IPS DF 4.7 (cell line): Measurements from ENCODE around the gene PLA2G4E.

Experiments used
- DNase-seq: peaks from one replicate; pipeline ENCODE4 v3.0.0-alpha.2; 2013; ENCODE audit warnings: low spot score; ENCODE audit errors: extremely low read depth

PLA2G4E gene

DNA sequence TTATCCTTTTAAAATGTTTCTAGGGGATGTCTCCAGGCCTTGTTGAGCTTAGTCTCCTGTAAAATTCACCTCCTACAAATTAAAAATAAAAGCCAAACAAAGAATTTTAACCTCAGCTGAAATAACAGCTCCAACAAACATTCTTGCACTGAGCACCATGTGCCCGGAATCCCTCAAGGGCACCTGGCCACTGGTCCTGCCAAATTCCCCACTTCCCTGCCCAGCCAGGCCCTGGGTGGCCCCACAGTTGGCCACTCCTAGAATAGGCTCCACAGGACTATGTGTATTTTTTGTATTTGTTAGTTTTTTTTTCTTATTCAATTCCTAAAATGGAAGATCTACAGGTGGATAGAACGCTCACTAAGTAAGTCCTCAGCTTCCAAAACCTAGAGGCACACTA, 33.1 kb upstream of the PLA2G4E start:
- no peak for DNase-seq

DNA sequence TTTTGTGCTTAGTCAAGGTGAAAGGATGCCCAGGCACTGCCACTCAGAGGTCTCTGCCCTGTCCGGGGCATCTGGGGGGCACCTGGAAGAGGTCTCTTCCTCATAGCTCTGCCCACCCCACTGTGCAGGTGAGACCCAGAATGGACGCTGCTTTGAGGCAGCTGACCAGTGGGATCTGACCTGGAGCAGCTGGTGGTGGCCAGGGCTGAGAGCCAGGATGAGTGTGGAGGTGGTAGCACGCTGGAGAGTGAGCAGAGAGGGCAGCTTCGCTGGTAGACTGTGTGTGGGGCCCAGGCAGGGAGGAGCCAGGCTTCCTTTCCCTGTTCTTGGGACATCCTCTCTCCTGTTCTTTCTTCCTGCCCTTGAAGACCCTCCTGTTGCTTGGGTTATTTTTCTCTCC, 32.2 kb upstream of the PLA2G4E start:
- DNase-seq: no peak

DNA sequence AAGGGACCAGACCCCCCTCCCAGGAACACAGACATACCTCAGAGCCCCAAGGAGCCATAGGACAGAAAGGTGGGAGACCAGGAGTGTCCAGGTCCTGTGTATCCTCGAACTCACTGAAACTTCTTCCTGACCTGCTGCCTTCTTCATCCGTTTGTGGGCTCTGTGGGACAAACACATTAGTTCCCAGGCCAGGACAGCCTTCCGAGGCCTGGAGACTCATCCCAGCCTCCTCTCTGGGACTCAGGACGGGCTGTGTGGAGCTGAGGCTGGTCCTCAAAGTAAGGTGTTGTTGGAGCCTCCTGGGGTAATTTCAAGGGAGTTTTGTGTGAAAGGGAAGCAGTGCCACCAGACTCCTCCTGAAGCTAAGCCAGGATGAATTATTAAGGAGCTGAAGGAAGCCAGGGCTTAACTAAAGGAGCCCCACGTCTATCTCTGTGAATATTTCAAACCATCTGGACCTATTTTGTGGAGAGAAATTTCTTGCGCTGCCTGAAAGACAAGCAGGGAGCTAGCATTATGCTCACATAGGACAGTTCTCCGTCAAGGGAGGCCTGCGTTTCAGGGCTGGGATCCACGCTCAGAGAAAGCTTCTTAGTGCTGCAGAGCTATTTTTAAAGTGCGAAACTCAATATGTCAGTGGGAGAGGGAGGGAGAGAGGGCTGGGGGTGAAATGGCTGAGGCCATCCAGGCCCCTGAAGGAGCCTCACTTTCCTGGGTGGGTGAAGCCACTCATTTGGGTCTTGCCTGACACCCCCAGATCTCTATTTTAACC, 29.8 kb upstream of the PLA2G4E start:
- DNase-seq: no peak

DNA sequence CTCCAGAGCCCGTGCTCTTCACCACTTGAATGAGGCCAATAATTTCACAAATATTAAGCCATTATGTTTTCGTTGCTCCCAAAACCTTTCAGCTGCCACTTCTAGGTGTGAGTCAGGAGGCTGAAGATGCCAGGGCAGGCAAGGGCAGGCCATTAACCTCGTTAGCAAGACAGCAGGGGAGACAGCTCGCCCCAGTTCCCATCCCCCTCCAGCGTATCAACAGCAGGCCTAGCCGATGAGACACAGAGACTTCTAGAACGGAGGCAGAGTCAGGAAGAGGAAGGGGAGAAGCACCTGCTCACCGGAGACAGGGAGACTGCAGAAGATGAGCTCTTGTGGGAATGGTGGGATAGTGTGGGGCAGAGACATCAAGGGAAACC, 28.0 kb upstream of the PLA2G4E start:
- DNase-seq: no peak

DNA sequence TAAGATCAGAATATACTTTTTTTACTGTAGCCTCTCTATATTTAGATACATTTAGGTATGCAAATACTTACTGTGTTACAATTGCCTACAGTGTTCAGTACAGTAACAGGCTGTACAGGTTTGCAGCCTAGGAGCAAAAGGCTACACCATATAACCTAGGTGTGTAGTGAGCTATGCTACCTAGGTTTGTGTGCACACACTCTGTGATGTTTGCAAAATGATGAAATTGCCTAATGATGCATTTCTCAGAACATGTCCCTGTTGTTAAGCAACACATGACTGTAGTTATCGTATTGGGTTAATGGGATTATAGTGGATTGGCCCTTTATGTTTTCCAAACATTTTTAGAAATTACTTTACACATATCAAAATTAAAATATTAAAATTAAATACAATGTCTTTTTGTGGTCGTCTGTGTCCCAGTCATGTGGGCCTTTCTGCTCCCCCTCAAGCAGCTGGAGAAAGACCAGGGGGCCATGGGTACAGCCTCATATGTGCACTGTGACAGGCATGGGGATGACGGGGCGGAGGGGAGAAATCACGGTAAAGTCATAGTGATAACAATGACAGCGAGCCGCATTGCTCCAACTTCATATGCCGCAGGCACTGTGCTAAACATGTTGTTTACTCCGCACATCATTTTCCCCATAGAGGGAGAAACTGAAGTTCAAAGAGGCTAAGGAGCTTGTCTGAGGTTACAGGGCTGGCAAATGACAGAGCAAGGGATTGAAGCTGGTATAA, 27.4 kb upstream of the PLA2G4E start:
- no peak for DNase-seq

DNA sequence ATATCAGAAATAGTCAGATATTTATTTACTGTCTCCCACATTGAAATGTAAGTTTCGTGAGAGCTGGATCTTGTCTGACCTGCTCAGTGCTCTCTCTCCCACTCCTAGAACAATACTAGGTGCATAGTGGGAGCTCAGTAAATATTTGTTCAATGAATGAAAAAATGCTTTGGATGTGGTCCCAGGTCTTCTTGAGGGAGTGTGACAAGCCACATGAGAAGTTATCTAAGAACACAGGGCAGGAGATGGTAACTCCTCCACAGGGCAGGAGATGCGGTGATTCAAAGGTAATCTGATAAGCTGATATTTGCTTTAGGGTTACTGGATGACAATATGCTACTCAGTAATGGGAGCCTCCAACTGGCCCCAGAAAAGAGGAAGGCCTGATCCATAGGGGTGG, 25.8 kb upstream of the PLA2G4E start:
- no peak for DNase-seq

DNA sequence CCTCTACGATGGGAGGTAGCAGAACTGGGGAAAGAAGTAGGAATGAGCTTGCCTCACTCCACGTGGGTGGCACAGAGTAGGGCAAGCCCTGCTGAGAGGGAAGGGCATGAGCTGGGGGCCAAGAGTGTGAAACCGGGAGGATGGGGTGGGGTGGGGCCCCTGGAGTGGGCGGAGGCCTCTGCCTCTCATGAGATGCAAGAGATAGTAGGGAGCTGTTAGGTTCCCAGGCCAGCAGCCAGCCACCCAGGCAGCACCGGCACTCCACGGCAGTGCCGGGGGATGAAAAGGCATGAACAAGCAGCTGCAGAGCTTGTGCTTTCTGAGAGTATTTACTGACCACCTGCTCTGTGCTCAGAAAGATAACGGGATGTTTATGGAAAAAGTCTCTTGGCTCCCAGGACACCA, 24.4 kb upstream of the PLA2G4E start:
- DNase-seq: no peak

DNA sequence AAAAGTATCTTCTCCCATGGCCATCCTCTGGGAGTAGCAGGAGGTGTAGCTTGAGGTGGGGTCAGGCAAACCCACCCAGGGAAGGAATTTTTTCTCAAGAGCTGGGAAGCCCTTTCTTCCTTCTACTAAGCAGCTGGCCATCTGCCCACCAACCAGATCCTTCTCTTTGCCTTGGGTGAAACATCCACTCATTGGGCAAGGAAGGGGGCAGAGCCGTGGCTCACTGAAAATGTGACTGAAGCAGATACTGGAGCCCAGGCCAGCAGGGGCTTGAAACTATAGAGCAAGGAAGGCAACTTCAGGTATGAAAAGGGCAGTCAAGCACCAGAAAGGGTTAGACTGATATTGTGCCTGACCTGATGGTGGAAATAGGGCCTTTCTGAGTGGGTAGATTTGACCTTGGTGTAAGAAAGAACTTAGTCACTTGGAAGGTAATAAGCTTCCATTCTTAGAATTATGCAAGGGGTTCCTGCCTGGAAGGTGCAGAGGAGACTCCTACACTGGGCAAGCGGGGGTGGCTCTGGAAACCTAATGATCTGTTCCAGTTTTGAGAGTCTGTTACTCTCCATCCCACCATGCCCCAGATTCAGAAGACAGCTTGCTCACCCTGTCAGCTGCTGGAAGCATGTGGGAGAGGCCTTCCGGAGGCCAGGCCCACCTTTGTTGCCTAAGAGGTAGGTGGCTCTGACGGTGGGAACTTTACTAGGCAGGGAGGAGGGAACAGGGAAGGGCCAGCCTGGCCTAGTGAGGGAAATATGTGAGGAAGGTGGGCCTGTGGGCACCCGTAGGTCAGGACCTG, 22.0 kb upstream of the PLA2G4E start:
- no peak for DNase-seq

DNA sequence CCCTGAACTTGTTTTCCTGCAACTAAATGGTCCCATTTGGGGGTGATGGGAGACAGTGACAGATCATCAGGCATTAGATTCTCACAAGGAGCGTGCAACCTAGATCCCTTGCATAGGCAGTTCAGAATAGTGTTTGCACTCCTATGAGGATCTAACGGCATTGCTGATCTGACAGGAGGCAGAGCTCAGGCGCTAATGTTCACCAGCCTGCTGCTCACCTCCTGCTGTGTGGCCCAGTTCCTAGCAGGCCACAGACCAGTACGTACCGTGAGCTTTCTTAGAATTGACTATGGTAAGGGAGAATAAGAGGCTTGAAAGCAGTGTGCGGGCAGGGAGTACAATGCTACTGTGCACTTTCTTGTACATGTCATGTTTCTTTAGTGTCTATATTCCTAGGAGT, 17.6 kb upstream of the PLA2G4E start:
- no peak for DNase-seq

DNA sequence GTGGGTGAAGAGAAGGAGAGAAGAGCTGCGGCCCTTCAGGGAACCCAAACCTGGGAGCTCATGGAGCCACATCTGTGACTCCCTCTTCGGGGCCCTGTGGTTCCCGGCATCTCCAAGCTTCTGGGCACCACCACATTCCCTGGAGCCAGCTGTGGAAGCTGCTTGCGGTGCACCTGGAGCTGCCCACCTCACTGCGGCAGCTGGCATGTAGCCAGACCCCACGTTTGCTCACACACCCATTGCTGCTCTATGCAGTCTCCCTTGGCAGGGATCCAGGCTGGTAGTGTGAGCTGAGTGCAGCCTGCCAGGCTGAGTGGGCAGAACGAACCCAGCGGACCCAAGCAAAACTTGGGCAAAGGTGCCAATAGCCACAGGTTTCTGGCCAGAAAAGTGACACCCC, 16.8 kb upstream of the PLA2G4E start:
- no peak for DNase-seq

DNA sequence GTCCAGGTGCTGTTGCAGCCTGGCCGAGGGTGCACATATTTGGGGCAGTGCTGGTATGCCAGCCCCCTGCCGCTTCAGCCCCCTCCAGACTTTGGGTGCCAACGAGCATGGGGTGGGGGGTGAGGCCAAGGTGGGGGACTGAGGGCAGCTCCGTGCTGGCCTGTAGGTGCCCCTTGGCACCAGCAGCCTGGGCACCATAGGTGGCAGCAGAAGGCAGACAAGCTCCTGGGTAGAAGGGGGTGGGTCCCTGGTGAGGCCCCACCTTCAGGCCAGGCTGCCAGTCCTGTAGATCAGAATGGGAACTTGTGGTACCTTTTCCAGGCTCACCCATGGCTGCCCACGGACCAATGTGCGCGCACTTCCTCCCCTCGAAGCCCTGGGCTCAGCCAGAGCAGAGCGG, 16.1 kb upstream of the PLA2G4E start:
- DNase-seq: no peak

DNA sequence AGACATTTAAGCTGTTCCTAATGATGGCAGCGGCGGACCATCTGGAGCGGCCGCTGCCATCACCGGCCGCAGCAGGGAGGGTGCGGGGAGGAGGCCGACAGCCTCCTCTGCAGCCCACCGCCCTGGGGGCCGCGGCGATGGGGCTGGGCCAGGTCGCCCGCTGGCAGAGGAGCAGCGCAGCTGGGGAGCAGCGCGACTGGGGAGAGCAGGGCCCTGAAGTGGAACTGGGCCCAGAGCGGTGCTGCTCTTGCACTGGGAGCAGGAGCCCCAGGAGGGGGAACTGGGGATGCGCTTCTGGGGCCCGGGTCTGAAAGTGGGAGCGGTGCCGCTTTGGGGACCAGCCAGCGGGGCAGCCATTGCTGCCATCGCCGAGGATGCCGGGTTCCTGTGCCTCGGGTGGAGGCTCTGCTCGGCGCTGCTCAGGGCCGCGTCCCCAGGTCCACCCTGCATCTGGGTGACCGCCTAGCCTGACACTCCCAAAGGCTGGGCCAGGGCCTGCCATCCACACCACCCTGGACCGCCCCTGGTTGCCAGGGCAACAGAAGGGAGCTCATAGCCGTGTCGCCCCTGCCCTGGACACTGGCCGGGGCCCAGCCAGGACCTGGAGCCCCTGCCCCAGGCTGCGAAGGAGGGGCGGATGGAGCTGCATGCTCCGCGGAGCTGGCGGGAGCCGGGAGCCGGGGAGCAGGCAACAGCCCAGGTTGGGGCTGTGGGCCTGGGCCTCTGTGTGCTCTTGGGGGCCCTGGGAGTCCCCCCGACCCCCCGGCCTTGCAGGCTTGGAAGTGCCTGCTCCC, 15.5 kb upstream of the PLA2G4E start:
- DNase-seq: no peak

DNA sequence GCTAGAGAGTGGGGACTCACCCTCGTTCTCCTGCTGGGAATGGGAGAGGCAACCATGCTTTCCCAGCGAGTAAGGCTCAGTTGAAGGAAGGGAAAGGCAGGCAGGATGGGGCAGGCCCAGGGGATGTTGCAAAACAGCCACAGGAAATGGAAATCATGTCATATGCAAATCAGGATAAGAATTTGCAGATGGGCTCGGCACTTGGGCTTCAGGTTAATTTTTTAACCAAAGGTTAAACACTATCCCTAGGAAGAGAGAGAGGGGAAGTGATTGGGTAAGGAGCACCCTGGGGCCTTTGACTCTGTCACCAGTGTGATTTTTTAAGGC, 14.6 kb upstream of the PLA2G4E start:
- DNase-seq: no peak

DNA sequence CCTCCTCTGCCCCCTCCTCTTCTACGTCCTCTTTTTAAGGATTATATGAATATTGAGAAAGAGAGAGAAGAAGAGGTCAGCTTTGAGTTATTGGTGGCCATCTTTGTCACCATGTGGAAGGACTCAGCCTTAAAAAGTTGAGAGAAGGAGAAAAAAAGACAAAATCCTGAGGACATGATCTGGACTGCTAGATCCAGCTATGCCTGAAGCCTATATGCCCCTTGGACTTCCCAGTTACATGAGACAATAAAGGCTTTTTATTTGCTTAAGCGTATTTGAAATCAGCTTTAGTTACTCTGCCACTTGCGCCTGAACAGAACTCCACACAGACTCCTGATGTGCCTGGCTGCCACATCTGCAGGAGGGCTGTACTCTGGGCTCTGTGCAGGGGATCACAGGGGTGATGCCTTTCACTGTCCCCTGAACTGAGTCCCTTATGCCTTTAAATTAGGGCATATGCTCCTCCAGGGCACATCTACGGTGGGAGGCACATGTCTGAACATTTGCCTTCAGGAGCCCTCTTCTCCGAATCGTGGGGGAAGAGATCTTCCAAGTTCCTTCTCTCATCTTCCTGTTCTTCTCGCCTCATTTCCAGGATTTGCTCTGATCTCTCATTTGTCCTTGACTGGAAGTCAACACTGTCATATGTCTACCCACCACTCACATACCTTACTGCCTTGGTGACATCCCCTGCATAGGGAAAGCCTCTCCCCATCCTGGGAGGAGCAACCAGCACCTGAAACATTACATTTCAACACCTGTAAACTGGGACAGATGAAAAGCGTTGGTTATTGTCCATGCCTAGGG, 14.0 kb upstream of the PLA2G4E start:
- no peak for DNase-seq

DNA sequence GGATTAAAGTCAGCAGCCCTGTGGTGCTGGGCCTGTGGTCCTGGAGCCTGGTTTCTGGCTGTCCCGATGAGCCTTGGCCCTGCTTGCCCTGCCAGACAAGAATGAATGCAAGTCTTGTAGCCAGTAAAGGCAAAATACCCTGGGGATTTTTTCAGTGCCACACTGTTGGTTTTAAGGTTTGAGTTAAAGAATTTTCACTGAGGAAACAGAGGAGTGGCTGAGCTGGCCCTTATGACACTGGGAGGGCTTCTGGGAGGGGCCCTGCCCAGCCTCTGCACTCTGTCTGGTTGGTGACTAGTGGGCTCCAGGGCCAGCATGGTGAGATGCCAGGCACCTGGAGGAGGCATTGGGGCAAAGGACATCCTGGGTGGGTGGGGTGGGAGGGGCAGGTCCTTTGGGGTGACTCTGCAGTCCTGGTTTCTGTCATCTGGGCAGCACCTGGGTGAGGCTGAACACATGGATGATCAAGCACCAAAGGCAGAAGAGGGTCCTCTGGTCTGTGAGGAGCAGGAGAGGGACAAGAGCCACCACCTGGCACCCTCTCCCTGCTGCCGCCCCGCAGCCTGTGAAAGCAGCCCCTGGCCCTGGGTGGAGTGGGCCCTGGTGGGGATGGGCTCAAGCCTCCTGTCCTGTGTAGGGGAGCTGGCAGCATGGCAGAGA, 12.5 kb upstream of the PLA2G4E start:
- DNase-seq: no peak

DNA sequence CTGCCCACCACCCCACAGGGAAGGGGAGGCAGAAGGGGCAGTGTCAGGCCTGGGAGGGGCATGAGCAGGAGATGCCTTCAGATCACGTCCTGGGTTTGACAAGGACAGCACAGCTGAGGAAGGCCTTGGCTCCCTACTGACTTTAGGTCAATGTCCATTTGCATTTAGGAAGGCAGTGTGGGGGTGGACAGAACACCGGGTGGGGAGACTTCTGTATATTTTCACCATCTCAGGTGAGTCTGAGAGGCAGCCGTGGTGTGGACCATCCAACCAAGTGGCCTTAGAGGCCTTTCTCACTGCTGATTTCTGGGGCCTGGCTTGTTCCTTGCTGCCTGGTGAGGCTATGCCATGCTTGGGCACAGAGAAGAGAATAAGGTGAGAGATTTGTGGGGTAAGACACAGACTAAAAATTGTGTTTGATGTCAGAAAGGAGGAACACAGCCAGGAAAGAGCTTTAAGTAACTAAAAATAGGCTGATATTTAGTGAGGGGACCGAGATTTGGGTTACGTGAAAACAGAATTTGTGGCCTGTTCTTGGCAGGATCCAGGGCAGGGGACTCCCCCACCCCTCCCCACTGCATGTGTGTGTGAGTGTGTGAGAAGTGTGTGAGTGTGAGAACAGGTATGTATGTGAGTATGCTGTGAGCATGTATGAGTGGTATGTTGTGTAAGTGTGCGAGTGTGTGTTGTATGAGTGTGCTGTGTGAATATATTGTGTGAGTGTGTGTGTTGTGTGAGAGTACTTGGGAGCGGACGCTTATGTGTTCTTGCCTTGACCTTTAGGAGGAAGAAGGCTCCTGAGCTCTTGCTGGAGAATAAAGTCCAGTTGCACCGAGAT, 11.8 kb upstream of the PLA2G4E start:
- DNase-seq: no peak

DNA sequence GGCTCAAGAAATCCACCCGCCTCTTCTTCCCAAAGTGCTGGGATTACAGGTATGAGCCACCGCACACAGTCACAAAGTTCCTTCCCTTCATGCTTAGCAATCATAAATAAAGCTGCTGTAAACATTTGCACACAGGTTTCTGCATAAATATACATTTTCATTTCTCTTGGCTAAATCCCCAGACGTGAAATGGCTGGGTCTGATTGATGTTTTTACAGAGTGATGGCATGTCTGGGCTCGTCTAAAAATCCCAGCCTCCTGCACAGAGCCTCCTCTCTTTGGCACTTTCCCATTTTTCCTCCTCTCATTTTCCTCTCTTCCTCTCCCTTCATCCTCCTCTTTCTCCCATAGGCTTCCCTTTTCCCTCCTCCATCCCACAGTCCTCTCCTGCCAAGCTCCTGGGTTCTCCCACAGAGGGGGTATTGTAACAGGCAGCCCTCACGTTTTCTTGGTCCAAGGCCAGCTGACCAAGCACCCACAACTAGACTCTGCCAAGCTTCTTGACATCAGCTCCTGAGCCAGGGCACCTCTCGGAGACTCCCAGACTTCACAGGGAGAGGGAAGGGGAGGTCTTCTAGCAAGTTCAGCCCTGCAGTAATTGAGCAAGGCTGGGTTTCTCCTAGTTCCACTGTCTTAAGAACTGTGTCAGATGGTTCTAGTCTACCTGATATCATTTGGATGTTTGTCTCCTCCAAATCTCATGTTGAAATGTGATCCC, 10.5 kb upstream of the PLA2G4E start:
- no peak for DNase-seq

DNA sequence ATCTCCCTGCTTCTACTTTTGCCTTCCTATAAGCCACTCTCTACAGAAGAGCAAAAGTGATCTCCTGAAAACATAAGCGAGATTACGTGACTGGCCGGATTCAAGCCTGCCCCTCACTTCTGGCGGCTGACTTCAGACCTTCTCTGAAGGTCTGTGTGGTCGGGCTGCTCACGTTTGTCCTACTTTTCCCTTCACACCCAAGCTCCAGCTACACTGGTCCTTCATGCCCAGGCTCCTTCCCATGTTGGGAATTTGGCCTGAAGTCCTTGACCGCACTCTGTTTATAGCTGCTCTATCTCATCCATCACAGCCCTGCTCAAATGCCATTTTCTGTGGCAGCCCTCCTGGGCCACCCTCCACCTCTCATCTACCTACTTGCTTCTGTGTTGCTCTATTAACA, 6.7 kb upstream of the PLA2G4E start:
- no peak for DNase-seq

DNA sequence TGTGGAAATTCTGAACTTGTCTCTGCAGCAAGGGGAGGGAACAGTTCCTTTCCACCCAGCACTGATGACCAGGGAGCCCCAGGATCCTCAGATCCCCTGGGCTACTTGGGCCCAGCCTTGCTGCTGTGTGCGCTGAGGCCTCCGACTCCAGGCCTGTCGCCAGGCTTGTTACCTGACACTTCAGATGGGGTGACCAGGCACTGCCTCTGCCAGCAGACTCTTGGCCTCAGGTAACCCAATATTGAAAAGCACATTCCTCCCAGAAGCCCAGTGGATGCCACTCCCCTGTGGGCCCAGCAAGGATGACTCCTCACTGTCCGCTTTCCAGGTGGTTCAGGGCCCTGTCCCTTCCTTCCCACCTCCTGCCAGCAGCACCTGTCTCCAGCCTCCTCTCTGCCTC, 3.5 kb upstream of the PLA2G4E start:
- no peak for DNase-seq
